Calu3 (cell line): ENCODE measurements around the gene ANKRD9. TPM values are rescaled to one million over a fixed set of nuclear protein-coding genes. Genes with fewer than 3 reads are reported as not detected.

ENCODE experiments used
- BruUV-seq: library from RNA; stranded (reverse); fragments of 400-500 nt; replicated peaks from 2 replicates; lab custom pipeline; 2021; lab: Mats Ljungman, UMichigan
- CTCF ChIA-PET: fragments of 300-600 bp; sonication (Branson Sonifier 250); formaldehyde crosslinking; loops from one replicate; lab custom pipeline; 2022; ENCODE audit warnings: antibody characterized with exemption; lab: Charles Lee
- DNase-seq: peaks from one replicate; pipeline ENCODE4 v3.0.0; 2022
- H3K27ac Mint-ChIP-seq: one replicate; pipeline ENCODE4 v1.8.0; 2022; ENCODE audit warnings: mixed read lengths; ENCODE audit not compliant: unreplicated experiment
- H3K27me3 Mint-ChIP-seq: one replicate; pipeline ENCODE4 v1.8.0; 2022; ENCODE audit warnings: mixed read lengths; ENCODE audit not compliant: unreplicated experiment
- H3K36me3 Mint-ChIP-seq: one replicate; pipeline ENCODE4 v1.8.0; 2022; ENCODE audit warnings: mild to moderate bottlenecking, moderate library complexity, mixed read lengths; ENCODE audit not compliant: insufficient read depth, unreplicated experiment
- H3K4me1 Mint-ChIP-seq: one replicate; pipeline ENCODE4 v1.8.0; 2022; ENCODE audit warnings: mild to moderate bottlenecking, low read depth, mixed read lengths; ENCODE audit not compliant: unreplicated experiment
- H3K4me3 Mint-ChIP-seq: one replicate; pipeline ENCODE4 v1.8.0; 2022; ENCODE audit warnings: mild to moderate bottlenecking, low read depth, moderate library complexity, mixed read lengths; ENCODE audit not compliant: unreplicated experiment
- H3K9me3 Mint-ChIP-seq: one replicate; pipeline ENCODE4 v1.8.0; 2022; ENCODE audit warnings: low read depth, mixed read lengths; ENCODE audit not compliant: unreplicated experiment
- CTCF ChIP-seq: fragments of 200-600 bp; IDR thresholded peaks from one replicate; pipeline ENCODE4 v1.8.0; 2022; ENCODE audit warnings: antibody characterized with exemption; ENCODE audit not compliant: unreplicated experiment
- intact Hi-C: fragments of 100-400 bp; cut with micrococcal nuclease; formaldehyde crosslinking; loops from one replicate; pipeline ENCODE4 v1.10.0; 2022; ENCODE audit not compliant: unreplicated experiment
- total RNA-seq: library from RNA; stranded (reverse); gene quantifications from 2 replicates; pipeline ENCODE4 v1.2.3, GENCODE V29; 2022

The ANKRD9 gene
- total RNA-seq, 1 experiment from 2014 or later = 23.8 TPM

DNA sequence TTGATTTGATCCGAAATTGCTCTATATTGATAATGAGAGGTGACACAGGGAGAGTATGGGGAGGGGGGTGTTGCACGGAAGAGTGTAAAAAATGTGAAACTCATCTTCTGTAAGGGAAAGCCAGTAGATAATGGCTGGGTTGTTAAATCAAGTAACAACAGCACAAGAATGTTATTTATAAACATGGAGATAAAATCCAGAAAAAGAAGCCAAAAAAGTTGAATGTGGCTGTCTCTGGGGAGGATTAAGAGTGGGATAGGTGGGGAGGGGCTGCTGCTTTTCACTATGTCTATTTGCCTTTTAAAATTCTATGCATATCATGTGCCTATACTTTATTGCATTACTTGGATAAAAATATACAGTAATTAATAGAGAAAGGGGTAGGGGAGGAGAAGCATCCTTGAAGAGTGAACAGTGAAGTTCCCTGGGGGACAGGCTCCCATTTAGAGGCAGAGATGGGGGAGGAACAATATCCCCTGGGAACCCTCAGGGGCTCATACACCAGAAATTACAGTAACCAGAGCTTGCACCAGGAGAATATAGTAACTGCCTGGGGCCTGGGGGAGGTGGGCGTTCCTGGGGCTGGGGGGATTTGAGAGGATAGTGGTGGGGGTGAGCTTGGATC is 39.2 kb upstream of the ANKRD9 start:
- no peak overlapping the region for H3K4me3 Mint-ChIP-seq
- H3K27ac Mint-ChIP-seq = no peak overlapping the region
- TF ChIP-seq CTCF = no peak
- no peak for DNase-seq
- H3K27me3 Mint-ChIP-seq = peaks cover 26% of the 10 kb centered on the region
- peaks cover 4% of the 10 kb centered on the region for H3K36me3 Mint-ChIP-seq
- intact Hi-C loops = no loop called here
- no peaks in the 10 kb centered on the region for H3K9me3 Mint-ChIP-seq
- no TSS peak for BruUV-seq
- no peaks in the 10 kb centered on the region for H3K4me1 Mint-ChIP-seq
- CTCF ChIA-PET = interaction anchor here (0.6 kb wide), 1 partner anchor 12 kb away, joined by 7 read pairs; no protein-coding TSS in a partner anchor

- intact Hi-C loops = no loop called here
- BruUV-seq = no TSS peak
Observed at GRCh38 chr14:102545461-102546265, 36.1 kb upstream of the ANKRD9 start.

DNA sequence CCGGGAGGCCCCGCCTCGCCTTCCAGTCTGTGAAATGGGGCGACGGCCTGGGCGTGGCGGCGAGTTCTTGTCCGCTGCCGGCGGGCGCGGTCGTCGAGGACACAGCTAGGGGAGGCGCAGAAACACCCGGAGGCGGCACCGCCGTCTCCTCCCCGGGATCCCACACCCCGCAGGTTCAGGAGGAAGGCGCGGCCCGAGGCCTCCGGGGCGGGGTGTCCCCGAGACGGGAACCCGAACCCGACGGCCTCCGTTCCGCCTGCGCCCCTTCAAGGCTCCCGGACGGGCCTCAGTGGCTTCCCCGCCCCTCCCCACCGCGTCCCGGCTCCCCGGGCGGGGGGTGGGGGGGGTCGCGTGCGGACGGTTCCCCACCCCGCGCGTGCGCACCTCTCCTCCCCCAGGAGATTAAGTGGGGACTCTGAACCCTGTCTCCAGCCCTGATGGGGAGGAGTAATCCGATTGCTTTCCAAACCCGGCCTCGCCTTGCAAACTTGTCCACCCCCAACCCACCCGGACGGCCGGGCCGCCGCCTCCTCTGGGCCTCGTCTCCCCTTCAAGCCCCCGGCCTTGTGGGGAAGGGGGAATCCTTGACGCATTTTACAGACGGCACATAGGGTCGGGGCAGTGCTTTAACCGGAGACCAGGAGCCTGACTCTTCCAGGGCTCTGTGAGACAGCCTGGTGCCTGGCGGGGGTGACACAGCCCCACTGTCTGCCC is 35.3 kb upstream of the ANKRD9 start:
- Mint-ChIP-seq H3K9me3 (no peaks in the 10 kb centered on the region), H3K4me1 (no peaks in the 10 kb centered on the region), H3K27me3 (peaks cover 40% of the 10 kb centered on the region), H3K4me3 (peak overlapping the region; percentile 41), H3K27ac (no peak overlapping the region), H3K36me3 (peaks cover 4% of the 10 kb centered on the region)
- CTCF ChIA-PET = interaction anchor here (0.6 kb wide), 1 partner anchor 29 kb away, joined by 3 read pairs; no protein-coding TSS in a partner anchor
- BruUV-seq = no TSS peak
- no peak for TF ChIP-seq CTCF
- DNase-seq = no peak
- intact Hi-C loops = no loop called here

More at GRCh38 chr14:102545461-102546265, 36.1 kb upstream of the ANKRD9 start:
- Mint-ChIP-seq H3K36me3 (peaks cover 4% of the 10 kb centered on the region), H3K27ac (no peak overlapping the region), H3K27me3 (peaks cover 40% of the 10 kb centered on the region), H3K4me1 (no peaks in the 10 kb centered on the region), H3K9me3 (no peaks in the 10 kb centered on the region), H3K4me3 (peak overlapping the region; percentile 41)
- no peak for DNase-seq
- CTCF ChIA-PET = interaction anchor here (0.6 kb wide), 1 partner anchor 29 kb away, joined by 3 read pairs; no protein-coding TSS in a partner anchor
- TF ChIP-seq CTCF = no peak

DNA sequence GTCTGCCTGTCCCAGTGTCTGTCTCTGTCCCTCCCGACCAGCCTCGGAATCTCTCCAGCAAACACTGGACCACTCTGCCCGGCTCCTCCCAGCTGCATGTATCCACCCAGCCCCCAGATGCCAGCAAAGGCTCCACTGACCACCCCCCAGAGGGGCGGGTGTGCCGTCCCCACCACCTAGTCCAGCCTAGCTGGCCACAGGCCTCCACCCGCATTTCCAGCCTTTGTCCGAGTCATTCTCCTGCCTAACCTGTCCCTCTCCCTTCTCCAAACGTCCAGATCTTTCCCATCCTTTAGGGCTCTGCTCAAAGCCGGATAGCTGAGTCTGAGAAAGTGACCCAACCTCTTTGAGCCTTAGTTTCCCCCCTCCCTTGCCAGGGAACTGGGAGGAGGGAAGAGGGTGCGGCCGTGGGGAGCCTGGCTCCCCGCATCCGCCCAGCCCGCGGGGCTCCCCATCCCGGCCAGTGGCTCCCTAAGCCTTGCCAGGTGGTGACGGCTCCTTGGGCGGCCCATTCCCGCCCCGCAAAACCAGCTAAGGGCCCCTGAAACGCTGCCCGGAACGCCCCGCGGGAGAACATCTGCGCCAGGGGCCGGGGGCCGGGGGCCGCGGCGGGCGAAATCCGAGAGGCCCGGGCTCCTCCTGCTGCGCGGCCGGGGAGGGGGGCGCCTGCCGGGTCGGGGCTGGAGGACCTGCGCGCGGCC is 34.6 kb upstream of the ANKRD9 start:
- no peak overlapping the region for H3K27ac Mint-ChIP-seq
- peaks cover 4% of the 10 kb centered on the region for H3K36me3 Mint-ChIP-seq
- CTCF ChIA-PET = no interaction called here
- BruUV-seq = no TSS peak
- no peaks in the 10 kb centered on the region for H3K4me1 Mint-ChIP-seq
- no peak for TF ChIP-seq CTCF
- H3K27me3 Mint-ChIP-seq = peaks cover 40% of the 10 kb centered on the region
- intact Hi-C loops = no loop called here
- no peak for DNase-seq
- H3K4me3 Mint-ChIP-seq = no peak overlapping the region
- no peaks in the 10 kb centered on the region for H3K9me3 Mint-ChIP-seq
